ENCODE results near the gene ARL16. TPM values are rescaled to one million over a fixed set of nuclear protein-coding genes. Genes with fewer than 3 reads are reported as not detected.

ARL16 gene
- polyA plus RNA-seq, 1 experiment = 70.8 TPM

- DNase-seq (ENCODE audit: low read depth) = peak; percentile 70
- Histone ChIP-seq H3K4me3 (ENCODE audit: low read depth, low read length) (peak within 1 kb of the TSS; percentile 87), H3K36me3 (ENCODE audit: control insufficient read depth, insufficient read depth, low read length) (peaks cover 9% of the 10 kb centered on the region), H3K27me3 (ENCODE audit: control insufficient read depth, insufficient read depth, low read length) (no peaks in the 10 kb centered on the region)
- ChIA-PET POLR2A (interaction anchor here (0.6 kb wide), 1 partner anchor 151 kb away, joined by 3 read pairs; no protein-coding TSS in a partner anchor), CTCF (interaction anchor here (1.1 kb wide), 1 partner anchor 18 kb away, joined by 5 read pairs; no protein-coding TSS in a partner anchor)
- TF ChIP-seq CTCF (IDR thresholded peaks at IDR 0.05; ENCODE audit: insufficient read depth, low read depth, low read length) = no peak
Observed at GRCh38 chr17:81666342-81667191, 17.0 kb downstream of the ARL16 start, which contains the start of the genes CCDC137 and OXLD1. TSS of gene CCDC137 (plus strand) at chr17:81666737. CDS start at chr17:81666767, 30 bp downstream. TSS of gene OXLD1 (minus strand) at chr17:81666605. CDS start at chr17:81666577, 28 bp downstream.

- no peak for DNase-seq (ENCODE audit: low read depth)
- H3K4me3 ChIP-seq (ENCODE audit: low read depth, low read length) = peak overlapping the region; percentile 87
- peaks cover 6% of the 10 kb centered on the region for H3K36me3 ChIP-seq (ENCODE audit: control insufficient read depth, insufficient read depth, low read length)
- no peaks in the 10 kb centered on the region for H3K27me3 ChIP-seq (ENCODE audit: control insufficient read depth, insufficient read depth, low read length)
- ChIA-PET POLR2A (no interaction called here), CTCF (no interaction called here)
- no peak for TF ChIP-seq CTCF (IDR thresholded peaks at IDR 0.05; ENCODE audit: insufficient read depth, low read depth, low read length)
Observed at GRCh38 chr17:81666092-81666341, 17.6 kb downstream of the ARL16 start.

- peak overlapping the region; percentile 87 for H3K4me3 ChIP-seq (ENCODE audit: low read depth, low read length)
- peaks cover 4% of the 10 kb centered on the region for H3K36me3 ChIP-seq (ENCODE audit: control insufficient read depth, insufficient read depth, low read length)
- POLR2A ChIA-PET = no interaction called here
- no peak for DNase-seq (ENCODE audit: low read depth)
- no peaks in the 10 kb centered on the region for H3K27me3 ChIP-seq (ENCODE audit: control insufficient read depth, insufficient read depth, low read length)
- TF ChIP-seq CTCF (IDR thresholded peaks at IDR 0.05; ENCODE audit: insufficient read depth, low read depth, low read length) = no peak
- CTCF ChIA-PET = no interaction called here
Observed at GRCh38 chr17:81665205-81666091, 18.1 kb downstream of the ARL16 start.

GRCh38 chr17:81664051-81664470 lies 19.5 kb downstream of the ARL16 start:
- Histone ChIP-seq H3K36me3 (ENCODE audit: control insufficient read depth, insufficient read depth, low read length) (peaks cover 3% of the 10 kb centered on the region), H3K4me3 (ENCODE audit: low read depth, low read length) (no peak overlapping the region), H3K27me3 (ENCODE audit: control insufficient read depth, insufficient read depth, low read length) (no peaks in the 10 kb centered on the region)
- DNase-seq (ENCODE audit: low read depth) = no peak
- ChIA-PET CTCF (no interaction called here), POLR2A (no interaction called here)
- TF ChIP-seq CTCF (IDR thresholded peaks at IDR 0.05; ENCODE audit: insufficient read depth, low read depth, low read length) = no peak

GRCh38 chr17:81662002-81662401 lies 21.6 kb downstream of the ARL16 start:
- ChIA-PET POLR2A (no interaction called here), CTCF (no interaction called here)
- TF ChIP-seq CTCF (IDR thresholded peaks at IDR 0.05; ENCODE audit: insufficient read depth, low read depth, low read length) = no peak
- Histone ChIP-seq H3K27me3 (ENCODE audit: control insufficient read depth, insufficient read depth, low read length) (no peaks in the 10 kb centered on the region), H3K4me3 (ENCODE audit: low read depth, low read length) (no peak overlapping the region), H3K36me3 (ENCODE audit: control insufficient read depth, insufficient read depth, low read length) (peaks cover 3% of the 10 kb centered on the region)
- no peak for DNase-seq (ENCODE audit: low read depth)

Data from BJ (cell line).